Motor neuron (in vitro differentiated cells): ENCODE results near the gene PKDCC. TPM values are rescaled to one million over a fixed set of nuclear protein-coding genes. Genes with fewer than 3 reads are reported as not detected.

Experiments
- ATAC-seq, 8 experiments: fragments of 200-7000 bp; cut with Tn5 transposase; replicated peaks in 6 of 8; 2 replicates each; pipeline ENCODE4 v1.8.0; 2021; ENCODE audit warnings: mild to moderate bottlenecking in 8 of 8, moderate library complexity in 8 of 8
- H3K27ac ChIP-seq, 2 donors: fragments of 250-450 bp; sonication (Bioruptor Pico); 2 replicates each; pipeline ENCODE4 v1.9.0; 2021; ENCODE audit warnings: antibody characterized with exemption in 2 of 2, mild to moderate bottlenecking in 2 of 2, moderate library complexity in 1 of 2
- H3K4me1 ChIP-seq, 2 donors: fragments of 250-450 bp; sonication (Bioruptor Pico); replicated peaks in 1 of 2; 2 replicates each; pipeline ENCODE4 v1.6.1; 2021; ENCODE audit warnings: antibody characterized with exemption in 2 of 2, mild to moderate bottlenecking in 2 of 2, moderate library complexity in 1 of 2
- H3K4me3 ChIP-seq, 5 donors: fragments of 250-450 bp; sonication (Bioruptor Pico); 2 replicates each; pipeline ENCODE4 v1.9.0; 2021; ENCODE audit warnings: antibody characterized with exemption in 5 of 5, mild to moderate bottlenecking in 5 of 5, moderate library complexity in 4 of 5
- WGBS, 10 experiments: fragments of 450-650 bp; shearing (Covaris generic); methylation state at CpG; one replicate each; pipeline ENCODE4 v1.0.0; 2022; 5-methylcytosine and 5-hydroxymethylcytosine counted together
- in situ Hi-C, 9 experiments: fragments of 400-800 bp; cut with MboI; loops; one replicate each; pipeline ENCODE4 v1.15.0; 2021; ENCODE audit warnings: low sequenced_read_pairs in 9 of 9, low pct_unique_long_range_greater_than_20kb in 2 of 9; ENCODE audit not compliant: unreplicated experiment in 9 of 9
- total RNA-seq, 8 experiments: library from RNA; unstranded; fragments of 300-600 nt; gene quantifications; 2 replicates each; pipeline versions ENCODE4 v1.2.3 to v1.2.4, GENCODE V29; 2022

PKDCC gene, protein sequence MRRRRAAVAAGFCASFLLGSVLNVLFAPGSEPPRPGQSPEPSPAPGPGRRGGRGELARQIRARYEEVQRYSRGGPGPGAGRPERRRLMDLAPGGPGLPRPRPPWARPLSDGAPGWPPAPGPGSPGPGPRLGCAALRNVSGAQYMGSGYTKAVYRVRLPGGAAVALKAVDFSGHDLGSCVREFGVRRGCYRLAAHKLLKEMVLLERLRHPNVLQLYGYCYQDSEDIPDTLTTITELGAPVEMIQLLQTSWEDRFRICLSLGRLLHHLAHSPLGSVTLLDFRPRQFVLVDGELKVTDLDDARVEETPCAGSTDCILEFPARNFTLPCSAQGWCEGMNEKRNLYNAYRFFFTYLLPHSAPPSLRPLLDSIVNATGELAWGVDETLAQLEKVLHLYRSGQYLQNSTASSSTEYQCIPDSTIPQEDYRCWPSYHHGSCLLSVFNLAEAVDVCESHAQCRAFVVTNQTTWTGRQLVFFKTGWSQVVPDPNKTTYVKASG
- total RNA-seq, result 100 to 1,000 TPM in 1 of 8 experiments, 10 to 100 TPM in 4, 1 to 10 TPM in 3; 5.2 to 140 (median 17.3) TPM

DNA sequence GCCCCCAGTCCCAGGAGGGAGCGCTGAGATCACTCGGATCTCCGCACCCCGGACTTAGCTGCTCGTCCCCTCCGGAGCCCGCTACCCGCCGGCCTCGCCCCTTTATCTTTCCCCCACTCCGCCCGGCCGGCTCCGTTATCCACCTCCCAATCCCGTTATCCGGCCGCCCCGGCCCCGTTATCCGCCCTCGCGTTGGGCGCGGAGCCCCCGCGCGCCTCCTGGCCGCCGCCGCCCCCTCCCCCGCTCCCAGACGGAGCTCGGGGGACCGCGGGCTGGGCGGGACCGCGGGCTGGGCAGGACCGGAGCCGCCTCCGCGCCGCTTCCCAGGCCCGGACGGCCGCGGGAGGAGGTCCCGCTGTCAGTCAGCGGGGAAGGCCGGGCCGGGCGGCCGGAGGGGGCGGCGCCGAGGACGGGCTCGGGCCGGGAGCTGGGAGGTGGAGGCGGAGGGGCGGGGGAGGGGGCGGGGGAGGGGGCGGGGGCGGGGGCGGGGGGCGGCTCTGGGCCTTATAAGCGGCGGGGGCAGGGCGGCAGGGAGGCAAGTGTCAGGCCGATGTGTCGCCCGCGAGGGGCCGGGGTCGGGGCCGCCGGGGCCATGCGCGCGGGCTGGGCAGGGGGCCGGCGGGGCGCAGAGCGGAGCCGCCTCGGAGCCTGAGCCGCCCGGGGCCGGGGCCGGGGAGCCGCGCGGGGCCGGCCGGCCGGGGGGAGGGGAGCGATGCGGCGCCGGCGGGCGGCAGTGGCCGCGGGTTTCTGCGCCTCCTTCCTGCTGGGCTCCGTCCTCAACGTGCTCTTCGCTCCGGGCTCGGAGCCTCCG lies at the start of gene PKDCC:
PKDCC (plus strand) TSS at position 534 of the 811 bp plus-strand sequence; CDS start at position 713, 179 bp downstream.
- WGBS, 10 experiments, result no CpG with 5 or more reads among the region's 111 CpGs
- Histone ChIP-seq H3K27ac (peak within 1 kb of the TSS; percentile 89 to 90), H3K4me3 (peak within 1 kb of the TSS; percentile 81 to 96 (median 87)), H3K4me1 (peaks cover 47 to 52% of the 10 kb centered on the region in 2 donors)
- peak; percentile 70 to 89 (median 78) for ATAC-seq
- in situ Hi-C loops, result no loop called here

DNA sequence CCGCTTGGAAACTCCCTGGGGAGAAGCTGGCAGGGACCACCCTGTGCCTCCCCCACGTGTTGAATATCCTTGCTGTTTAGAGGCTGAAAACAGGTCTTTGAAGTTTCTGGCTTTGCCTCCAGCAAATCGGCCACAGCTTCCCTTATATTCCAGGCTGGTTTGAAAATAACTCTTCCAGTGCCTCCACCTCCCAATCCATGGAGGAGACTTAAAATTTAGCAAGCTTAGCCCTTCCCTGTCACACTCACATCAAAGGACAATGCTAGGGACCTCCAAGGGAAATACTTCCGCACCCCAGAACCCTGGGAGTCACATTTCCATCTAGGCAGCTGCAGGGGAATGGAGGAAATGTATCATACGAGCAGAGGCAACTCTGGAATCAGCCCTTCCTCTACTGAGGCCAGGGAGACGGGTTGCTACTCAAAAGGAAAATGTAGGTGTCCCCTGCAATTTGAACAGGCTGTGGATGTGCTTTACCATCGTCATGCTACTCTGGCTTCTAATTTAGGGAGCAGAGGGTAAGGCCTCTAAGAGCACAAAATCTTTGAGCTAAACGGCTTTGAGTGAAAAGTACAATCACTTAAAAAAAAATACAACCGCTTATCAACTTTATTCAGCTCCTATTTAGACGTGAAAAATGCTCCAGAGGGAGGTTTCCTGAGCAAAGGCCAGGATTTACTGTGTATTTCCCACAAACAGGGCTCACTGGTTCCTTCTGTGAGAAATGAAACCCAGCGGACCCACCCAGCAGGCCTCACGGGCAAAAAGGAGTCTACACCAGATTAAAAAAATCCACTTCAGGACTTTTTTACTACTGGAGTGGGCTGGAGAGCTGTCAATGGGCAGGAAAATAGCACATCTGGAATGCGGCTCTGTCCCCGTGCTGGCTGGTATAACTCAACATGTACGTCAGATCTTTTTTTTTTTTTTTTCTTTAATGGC lies 49.4 kb upstream of the PKDCC start:
- Histone ChIP-seq H3K4me3 (no peak overlapping the region), H3K4me1 (peaks cover 0 to 6% of the 10 kb centered on the region in 2 donors), H3K27ac (no peak overlapping the region)
- in situ Hi-C loops, result no loop called here
- WGBS, 10 experiments, result 0 to 100% (median 70%) methylated on average over 1 to 12 of the region's 15 CpGs
- no peak for ATAC-seq

DNA sequence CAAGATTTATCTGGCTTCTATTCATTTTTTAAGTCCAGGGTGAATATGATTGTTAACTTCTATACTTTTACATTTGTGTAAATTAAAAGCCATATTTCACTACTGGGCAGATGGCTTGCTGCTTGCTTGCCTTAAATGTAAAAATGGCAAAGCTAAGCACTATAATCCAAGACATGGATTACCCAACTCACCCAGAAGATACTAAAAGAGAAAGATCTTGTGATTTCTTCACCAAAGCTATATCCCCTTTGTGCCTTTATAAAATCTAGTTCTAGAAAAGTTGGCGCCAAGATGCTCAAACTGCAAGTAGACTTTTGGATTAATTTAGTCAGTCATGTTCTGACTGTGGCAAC lies 48.7 kb upstream of the PKDCC start:
- no peak overlapping the region for H3K27ac ChIP-seq
- peaks cover 0 to 6% of the 10 kb centered on the region in 2 donors for H3K4me1 ChIP-seq
- ATAC-seq, result no peak
- in situ Hi-C loops, result no loop called here
- 0 to 100% (median 92%) methylated on average over 1 of the region's 1 CpG; no CpG with 5 or more reads in 1 of the 10 experiments for WGBS, 10 experiments
- H3K4me3 ChIP-seq, result no peak overlapping the region

DNA sequence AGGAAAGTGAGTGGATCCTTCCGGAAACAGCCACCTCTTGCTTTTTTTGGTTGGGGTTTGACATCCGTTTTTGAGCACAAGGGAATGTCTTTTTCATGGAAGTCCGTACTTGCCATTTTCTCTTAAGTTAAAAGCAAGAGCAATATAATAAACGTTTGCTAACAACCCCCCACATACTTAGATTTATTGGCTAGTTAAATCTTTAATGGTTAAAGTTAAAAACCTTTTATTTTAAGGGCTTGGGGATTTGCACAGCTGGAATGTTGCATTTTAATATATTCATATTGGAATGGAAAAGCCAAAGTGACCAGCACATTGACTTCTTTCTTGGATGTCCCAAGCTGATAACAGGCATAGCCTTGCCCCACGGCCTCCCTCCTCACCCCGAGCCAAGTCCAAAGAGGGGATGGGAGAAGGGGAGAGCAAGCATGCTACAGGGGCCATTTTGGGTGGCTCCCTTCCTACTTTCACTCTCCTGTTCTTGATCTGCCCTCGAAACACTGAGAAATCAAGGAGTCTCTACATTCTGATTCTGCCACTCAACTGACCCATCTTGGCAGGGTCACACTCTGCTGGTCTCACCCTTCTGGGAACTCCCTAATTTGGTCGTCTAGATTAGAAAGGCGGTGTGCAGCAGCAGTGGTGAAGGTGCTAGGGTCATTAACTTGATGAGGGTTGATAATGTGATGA lies 48.1 kb upstream of the PKDCC start:
- H3K27ac ChIP-seq, result no peak overlapping the region
- H3K4me1 ChIP-seq, result peaks cover 0 to 6% of the 10 kb centered on the region in 2 donors
- in situ Hi-C loops, result no loop called here
- 42 to 95% (median 85%) methylated on average over 3 to 8 of the region's 9 CpGs for WGBS, 10 experiments
- H3K4me3 ChIP-seq, result no peak overlapping the region
- no peak for ATAC-seq

DNA sequence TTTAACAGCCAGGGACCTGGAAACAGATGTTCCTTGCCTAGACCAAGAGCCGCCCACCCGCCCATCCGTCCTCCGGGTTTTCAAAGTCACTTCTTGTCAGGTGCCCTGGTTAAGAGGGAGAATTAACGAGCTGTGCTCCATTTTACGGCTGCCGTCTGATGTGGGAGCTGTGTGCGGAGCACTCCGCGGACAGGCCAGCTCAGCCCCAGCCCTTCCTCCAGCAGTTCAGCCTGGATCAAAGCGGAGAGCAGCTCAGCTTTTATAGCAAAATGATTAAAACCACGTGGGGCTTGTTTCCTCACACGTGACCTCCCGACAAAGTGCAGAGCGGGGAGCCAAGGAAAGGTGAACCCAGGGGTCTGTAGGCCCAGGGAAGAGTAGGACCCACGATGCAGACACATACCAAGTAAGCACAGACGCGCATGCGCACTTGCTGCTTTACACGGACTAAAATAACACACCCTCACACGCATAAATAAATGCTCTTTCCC lies 46.1 kb upstream of the PKDCC start:
- Histone ChIP-seq H3K4me1 (peaks cover 0 to 6% of the 10 kb centered on the region in 2 donors), H3K27ac (peak overlapping the region in 1 of 2 donors; percentile 51), H3K4me3 (no peak overlapping the region)
- WGBS, 10 experiments, result 0 to 89% (median 64%) methylated on average over 2 to 17 of the region's 21 CpGs; no CpG with 5 or more reads in 3 of the 10 experiments
- peak; percentile 35 to 88 (median 76) for ATAC-seq
- in situ Hi-C loops, result no loop called here

DNA sequence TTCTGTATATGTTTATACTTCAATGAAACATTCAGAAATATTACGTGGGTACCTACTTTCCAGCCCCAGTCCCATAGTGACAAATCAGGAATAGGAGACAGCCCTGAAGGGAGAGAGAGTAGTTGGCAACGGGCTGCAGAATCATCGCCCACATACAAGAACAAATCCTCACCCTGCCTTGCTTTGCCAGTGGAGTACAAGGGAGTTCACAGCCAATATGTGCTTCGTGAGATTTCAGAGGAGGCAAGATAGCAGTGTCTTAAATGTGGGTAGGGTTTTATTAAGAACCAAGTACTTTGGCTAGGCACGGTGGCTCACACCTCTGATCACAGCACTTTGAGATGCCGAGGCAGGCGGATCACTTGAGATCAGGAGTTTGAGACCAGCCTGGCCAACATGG lies 40.3 kb upstream of the PKDCC start:
- no peak for ATAC-seq
- no peaks in the 10 kb centered on the region for H3K4me1 ChIP-seq
- H3K4me3 ChIP-seq, result no peak overlapping the region
- 14 to 90% (median 82%) methylated on average over 1 to 4 of the region's 7 CpGs for WGBS, 10 experiments
- no peak overlapping the region for H3K27ac ChIP-seq
- in situ Hi-C loops, result no loop called here

DNA sequence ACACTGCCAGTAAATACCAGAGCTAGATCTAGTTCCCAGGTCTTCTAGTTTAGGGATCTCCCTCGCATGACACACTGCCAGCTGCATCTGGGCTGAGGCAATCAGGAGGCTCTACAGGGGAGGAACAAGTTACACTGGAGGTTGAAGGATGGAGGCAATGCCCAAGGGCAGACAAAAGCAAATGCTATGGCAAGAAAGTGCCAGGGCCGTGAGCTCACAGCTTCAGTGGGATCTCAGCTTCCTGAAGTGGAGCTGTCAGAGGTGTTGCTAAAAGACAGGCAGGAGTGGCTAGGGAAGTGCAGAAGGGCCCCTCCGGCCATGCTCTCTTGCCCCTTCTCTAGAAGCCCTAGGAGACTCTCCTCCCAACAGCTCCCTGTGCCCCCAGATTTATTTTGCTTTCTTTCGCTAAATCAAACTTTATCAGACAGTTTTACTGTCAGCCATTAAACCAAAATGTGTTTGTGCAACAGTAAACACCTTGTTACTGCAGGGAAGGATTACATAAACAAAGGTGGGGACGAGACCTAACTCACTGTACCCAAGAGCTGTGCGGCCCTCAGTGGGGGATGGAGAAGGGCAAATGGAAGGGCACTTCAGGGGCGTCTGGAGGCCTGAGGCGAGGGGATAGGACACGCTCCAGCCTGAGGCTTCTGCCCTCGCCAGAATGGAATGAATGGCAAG lies 39.4 kb upstream of the PKDCC start:
- in situ Hi-C loops, result no loop called here
- Histone ChIP-seq H3K27ac (no peak overlapping the region), H3K4me3 (no peak overlapping the region), H3K4me1 (no peaks in the 10 kb centered on the region)
- WGBS, 10 experiments, result 60 to 94% (median 83%) methylated on average over 1 to 4 of the region's 10 CpGs; no CpG with 5 or more reads in 4 of the 10 experiments
- peak in 2 of 8 experiments; percentile 20 for ATAC-seq

DNA sequence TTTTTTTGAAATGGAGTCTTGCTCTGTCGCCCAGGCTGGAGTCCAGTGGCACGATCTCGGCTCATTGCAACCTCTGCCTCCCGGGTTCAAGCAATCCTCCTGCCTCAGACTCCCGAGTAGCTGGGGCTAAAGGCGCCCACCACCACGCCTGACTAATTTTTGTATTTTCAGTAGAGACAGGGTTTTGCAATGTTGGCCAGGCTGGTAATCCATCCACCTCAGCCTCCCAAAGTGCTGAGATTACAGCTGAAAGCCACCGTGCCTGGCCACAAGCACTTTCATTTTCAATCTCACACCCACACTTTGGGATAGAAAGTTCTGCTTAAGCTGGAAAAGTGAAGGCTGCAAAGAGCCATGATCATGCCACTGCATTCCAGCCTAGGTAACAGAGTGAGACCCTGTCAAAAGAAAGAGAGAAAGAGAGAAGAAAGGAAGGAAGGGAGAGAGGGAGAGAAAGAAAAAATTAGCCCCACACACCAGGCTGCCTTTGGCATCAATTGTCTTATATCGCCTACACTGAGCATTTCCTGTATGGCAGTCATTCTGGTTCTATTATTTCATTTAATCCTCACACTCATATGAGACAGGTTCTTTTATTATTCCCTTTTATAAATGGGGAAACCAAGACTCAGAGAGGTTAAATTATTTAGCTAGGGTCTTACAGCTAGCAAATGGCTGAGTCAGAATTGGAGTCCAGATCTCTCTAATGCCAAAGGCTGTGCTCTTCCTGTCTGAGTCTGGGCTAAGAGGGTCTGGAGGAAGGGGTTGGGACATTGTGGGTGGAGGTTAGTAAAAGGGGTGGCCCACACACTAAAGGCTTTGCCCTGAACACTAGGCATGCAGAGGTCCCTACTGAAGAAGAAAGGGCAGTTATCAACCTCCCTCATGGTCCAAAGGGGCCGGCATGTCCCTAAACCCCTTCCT lies 37.9 kb upstream of the PKDCC start:
- Histone ChIP-seq H3K27ac (no peak overlapping the region), H3K4me1 (no peaks in the 10 kb centered on the region), H3K4me3 (no peak overlapping the region)
- in situ Hi-C loops, result no loop called here
- 63 to 100% (median 91%) methylated on average over 1 to 8 of the region's 10 CpGs; no CpG with 5 or more reads in 1 of the 10 experiments for WGBS, 10 experiments
- ATAC-seq, result no peak

DNA sequence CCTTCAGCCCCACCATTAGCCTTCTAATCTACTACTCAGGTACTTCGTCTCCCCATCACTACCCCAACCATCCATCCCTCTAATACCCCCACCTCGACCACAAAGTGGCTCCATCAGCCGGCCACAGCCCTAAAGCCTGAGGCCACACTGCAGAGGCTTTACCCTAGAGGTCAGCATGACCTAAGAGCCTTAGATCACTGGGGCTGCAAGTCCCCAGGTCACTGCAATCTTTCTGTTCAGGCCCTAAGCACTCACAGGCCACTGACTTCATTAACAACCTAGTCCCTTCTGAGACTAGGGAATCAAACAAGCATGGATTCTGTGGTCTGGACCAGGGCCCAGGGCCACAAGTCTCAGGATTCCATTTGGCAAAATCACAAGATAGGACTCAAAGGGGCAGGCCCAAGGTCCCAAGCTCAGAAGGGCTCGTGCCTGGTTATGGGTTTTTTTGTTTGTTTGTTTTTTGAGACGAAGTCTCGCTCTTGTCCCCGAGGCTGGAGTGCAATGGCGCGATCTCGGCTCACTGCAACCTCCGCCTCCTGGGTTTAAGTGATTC lies 37.0 kb upstream of the PKDCC start:
- no peak overlapping the region for H3K27ac ChIP-seq
- no peak for ATAC-seq
- WGBS, 10 experiments, result 51 to 100% (median 90%) methylated on average over 1 to 8 of the region's 11 CpGs; no CpG with 5 or more reads in 3 of the 10 experiments
- H3K4me1 ChIP-seq, result no peaks in the 10 kb centered on the region
- no peak overlapping the region for H3K4me3 ChIP-seq
- in situ Hi-C loops, result no loop called here

DNA sequence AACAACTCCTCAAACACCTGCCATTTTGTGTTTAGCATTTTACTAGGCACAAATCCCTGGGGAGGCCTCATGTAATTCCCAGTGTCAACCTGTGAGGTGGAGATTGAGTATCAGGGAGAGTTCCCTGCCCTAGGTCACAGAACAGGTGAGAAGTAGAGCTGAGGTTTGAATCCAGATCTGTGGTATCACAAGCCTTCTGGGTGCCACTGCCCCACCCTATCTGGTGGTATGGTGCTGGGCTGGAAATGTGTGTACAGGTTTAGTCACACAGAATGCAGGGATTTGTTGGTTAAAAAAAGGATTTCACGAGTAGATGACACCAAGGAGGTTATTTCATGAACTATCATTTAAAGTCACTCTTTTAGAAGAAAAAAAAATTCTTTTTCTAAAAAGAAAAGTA lies 35.7 kb upstream of the PKDCC start:
- ATAC-seq, result no peak
- Histone ChIP-seq H3K27ac (no peak overlapping the region), H3K4me1 (no peaks in the 10 kb centered on the region), H3K4me3 (no peak overlapping the region)
- in situ Hi-C loops, result no loop called here
- WGBS, 10 experiments, result 33 to 88% (median 60%) methylated on average over 1 of the region's 1 CpG; no CpG with 5 or more reads in 5 of the 10 experiments

DNA sequence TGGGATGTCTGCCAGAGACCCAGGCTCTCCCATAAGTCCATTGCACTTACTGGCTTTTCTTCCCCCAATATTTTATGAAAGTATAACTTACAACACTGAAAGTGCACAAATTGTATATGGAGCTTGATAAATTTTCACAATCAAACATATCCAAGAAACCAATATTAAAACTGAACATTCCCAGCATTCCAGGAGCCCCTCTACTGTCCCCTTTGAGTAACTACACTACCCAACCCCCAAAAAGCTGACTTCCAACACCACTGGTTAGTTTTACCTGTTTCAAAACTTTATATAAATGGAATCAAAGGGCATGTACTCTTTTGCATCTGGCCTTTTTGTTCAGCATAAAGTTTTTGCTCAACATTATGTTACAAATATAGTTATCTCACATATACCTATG lies 35.2 kb upstream of the PKDCC start:
- in situ Hi-C loops, result no loop called here
- Histone ChIP-seq H3K27ac (no peak overlapping the region), H3K4me3 (no peak overlapping the region), H3K4me1 (no peaks in the 10 kb centered on the region)
- ATAC-seq, result no peak
